NCI-H146 treated with DMSO at 0.1 percent for 48 hours (cell line): Measurements from ENCODE around the gene SHC3.
"Not testable (repeated sequence)": the region's sequence is repeated elsewhere in the genome, so short reads cannot be mapped to it uniquely, and the experiment has no call there.

Source experiments
- DNase-seq: peaks from one replicate; lab custom pipeline; 2025; ENCODE audit not compliant: unreplicated experiment; lab: John Stamatoyannopoulos, UW

Gene SHC3, protein sequence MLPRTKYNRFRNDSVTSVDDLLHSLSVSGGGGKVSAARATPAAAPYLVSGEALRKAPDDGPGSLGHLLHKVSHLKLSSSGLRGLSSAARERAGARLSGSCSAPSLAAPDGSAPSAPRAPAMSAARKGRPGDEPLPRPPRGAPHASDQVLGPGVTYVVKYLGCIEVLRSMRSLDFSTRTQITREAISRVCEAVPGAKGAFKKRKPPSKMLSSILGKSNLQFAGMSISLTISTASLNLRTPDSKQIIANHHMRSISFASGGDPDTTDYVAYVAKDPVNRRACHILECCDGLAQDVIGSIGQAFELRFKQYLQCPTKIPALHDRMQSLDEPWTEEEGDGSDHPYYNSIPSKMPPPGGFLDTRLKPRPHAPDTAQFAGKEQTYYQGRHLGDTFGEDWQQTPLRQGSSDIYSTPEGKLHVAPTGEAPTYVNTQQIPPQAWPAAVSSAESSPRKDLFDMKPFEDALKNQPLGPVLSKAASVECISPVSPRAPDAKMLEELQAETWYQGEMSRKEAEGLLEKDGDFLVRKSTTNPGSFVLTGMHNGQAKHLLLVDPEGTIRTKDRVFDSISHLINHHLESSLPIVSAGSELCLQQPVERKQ

DNA sequence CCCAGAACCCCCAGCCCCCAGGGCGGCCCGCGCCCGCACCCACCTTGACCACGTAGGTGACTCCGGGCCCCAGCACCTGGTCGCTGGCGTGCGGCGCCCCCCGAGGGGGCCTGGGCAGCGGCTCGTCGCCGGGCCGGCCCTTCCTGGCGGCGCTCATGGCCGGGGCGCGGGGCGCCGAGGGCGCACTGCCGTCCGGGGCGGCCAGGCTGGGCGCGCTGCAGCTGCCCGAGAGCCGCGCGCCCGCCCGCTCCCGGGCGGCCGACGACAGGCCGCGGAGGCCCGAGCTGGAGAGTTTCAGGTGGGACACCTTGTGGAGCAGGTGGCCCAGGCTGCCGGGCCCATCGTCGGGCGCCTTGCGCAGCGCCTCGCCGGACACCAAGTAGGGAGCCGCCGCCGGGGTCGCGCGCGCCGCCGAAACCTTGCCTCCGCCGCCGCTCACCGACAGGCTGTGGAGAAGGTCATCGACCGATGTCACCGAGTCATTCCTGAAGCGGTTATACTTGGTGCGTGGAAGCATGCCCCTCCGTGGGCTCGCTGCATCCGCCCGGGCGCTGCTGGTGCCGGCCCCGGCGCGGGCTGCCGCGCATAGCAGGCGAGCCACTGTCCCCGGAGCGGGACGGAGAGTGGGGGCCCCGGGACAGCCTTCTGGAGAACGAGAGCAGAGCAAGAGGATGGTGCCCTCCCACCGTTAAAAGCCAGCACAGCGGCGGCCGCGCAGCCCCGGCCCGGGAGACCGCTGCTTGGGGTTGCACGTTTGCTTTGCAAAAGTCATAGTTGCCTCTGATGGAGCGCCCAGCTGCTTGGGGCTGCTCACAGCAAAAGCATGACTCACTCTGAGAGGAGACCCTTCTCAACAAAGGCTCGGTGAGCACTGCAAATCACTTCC, at the start of gene SHC3:
Gene SHC3, minus strand, starts transcription at position 875 of the 886 bp plus-strand sequence. Its CDS starts 358 bp downstream, at position 517.
- no peak for DNase-seq

DNA sequence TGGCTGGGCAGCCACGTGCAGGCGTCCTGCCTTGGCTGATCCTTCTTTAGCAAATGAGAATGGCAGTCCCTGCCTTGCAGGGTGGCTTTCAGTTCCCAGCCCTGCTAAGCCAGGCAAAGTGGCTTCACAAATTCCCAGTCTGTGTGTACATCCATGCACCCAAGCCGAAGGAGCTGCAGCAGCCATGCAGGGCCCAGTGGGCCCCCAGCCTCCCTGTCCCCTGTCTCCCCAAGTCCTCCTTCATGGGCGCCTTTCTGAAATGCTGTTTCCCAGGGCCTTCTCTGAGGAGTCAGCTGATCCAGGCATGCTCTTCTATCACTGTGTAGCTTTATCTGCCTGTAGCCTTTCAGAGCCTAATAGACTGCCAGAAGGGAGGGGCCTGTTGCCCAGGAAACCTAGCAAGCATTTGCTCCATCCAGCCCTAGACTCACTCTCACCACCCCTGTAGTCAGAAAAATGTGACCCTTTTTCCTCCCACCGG, 47.4 kb upstream of the SHC3 start:
- DNase-seq, result no peak

DNA sequence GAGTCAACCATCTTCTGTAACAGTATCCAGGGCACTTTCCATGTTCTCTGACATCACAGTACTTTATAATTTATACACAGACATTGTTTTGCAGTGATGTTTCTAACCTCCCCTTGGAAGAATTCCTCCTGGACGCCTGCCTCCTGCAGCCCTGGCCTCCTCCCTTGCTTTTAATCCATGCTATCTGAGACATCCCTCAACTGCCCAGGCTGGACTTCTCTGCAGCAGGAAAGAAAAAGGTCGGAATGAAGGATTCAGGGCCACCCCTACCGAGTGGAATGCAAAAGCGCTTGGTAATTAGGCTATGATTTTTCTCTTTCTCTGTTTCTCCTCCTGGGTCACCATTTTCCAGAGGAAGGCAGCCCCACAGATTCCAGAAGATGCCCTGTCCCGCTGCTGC, 47.0 kb upstream of the SHC3 start:
- DNase-seq, result no peak

DNA sequence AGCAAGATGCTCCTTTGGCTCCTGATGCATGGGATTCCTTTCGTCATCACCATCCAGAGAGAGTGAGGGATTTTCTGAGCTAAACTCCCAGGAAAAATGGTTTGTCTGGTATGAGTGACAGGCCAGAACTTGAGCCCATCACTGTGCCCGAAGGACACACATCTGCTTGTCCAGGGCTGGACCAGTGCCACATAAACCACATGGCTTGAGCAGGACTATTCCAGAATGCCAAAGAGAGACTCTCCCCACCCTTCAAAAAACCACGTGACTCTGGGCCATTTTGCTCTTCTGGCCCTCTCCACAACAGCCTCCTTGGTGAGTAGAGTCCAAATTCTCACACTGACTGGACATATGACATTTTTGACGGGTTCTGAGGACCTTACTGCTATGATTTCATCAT, 46.4 kb upstream of the SHC3 start:
- no peak for DNase-seq

DNA sequence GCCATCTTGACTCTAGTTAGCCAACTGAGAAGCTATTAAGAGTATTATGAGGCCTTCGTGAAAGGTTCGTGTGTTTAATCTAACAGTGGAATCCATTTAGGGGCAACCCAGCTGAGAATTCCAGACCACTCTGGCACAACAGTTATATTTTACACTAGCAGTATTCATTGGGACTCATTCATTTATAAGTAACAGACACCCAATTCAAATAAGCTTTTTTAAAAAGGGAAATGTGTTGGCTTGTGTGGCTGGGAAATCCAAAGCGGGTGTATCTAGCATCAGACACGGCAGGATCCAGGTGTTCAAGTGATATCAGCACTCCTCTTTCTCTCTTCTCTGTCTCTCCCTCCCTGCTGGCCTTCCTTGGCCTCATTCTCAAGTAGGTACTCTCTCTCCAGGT, 46.0 kb upstream of the SHC3 start:
- DNase-seq, result no peak

DNA sequence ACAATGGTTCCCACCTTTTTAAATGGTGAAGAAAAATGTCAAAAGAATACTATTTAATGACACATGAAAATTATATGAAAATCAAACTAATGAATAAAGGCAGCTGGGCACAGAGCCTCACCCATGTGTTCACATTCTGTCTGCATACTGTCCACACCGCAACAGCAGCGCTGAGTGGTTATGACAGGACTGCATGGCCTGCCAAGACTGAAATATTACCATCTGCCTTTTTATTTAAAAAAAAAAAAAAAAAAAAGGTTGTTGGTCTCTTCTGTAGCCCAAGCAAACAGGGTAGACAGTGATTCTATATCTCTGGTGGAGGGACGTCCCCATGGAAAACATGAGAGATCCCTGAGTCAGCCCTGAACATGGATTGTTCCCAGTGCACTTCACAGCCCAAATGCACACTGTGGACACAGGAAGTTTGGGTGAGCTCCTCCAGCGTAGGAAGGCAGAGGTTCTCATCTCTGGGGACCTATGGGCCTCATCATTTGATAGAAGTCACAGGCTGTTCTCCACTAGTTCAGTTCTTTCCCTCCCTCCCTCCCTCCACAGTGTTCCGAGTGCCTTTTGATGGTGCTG, 44.9 kb upstream of the SHC3 start:
- no peak for DNase-seq

DNA sequence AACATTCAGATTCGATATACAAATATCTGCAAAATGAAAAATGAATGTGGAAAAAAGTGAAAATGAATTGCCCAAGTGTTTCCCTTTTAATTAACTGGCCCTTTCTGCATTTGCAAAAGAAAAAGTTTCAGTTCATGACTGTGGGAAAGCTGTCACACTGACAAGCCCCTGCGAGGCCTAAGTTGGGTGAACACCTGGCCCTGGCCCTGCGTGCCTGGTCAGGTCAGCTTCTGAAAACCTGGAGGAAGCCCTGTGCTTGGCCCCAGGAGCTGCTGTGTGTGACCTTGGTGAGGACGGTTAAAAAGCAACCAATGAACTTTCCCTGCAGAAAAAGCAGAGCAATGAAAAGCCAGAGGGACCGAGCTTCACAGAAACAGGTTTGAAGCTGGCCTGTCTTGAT, 41.0 kb upstream of the SHC3 start:
- no peak for DNase-seq

DNA sequence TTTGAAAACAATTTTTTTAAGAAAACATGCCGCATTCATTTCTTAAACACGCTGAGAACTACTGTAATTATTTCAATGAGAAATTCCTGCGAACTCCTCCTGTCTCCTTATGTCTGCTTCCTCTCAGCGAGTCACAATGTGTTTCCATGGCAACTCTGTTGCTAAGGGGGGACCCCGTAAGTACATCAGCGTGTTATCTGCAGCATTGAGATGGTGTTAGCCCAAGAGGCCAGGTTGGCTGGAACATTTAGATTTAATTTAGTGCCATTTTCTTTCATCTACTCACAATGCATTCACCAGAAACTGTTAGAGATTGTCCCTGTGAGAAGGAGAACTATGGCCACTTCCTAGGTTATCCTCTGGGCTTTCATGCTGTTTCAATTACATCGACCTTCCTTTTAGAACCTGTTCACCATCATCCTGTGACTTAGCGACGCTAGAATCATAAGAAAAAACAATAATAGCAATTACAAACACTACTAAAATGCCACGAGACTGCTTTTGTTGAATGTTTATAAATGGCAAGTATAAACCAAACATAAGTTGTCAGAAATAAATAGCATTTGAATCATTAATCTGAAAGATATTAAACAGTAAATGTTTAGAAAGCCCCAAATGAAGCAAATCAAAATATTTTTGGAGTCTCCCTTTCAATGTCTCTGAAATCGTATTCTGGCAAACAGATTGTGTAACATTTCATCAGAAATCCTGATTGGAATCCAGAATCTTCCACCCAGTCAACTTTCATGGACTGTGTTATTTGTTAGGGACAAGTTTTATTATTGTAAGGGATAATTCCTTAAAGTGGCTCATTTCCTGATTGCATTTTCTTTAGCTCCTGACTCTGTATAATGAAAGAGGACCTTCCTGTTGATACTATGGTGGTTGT, 39.7 kb upstream of the SHC3 start:
- no peak for DNase-seq

DNA sequence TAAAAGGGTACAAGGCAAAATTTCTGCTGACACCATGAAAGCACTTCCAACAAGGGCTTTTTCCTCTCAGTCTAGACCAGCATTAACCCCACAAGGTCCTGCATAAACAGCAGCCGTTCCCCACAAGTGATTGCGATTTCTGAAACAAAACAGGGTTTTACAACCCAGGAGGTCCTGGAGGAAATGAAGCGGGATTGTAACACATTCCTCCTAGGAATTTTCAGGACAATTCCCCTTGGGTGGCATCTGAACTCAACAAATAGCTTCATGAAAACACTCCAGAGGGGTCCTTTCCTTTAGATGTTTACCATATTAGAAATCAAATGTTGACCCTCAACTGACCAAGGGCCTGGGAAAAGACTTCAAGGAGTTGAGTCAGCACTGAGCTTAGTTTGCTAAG, 36.7 kb upstream of the SHC3 start:
- DNase-seq, result no peak

DNA sequence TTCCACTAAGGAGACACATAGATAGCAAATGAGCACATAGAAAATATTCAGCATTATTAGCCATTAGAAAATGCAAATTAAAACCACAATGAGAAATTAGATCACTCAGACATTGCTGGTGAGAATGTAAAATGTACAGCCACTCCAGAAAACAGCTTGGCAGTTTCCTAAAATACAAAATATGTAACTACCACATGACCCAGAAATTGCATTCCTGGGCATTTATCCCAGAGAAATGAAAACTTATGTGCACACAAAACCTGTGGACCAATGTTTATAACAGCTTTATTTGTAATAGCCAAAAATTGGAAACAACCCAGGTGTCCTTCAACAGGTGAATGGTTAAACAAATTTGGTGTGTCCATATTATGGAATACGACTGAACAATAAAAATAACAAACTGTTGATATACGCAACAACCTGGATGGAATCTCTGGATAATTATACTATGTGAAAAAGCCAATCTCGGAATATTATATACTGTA, 34.8 kb upstream of the SHC3 start:
- no peak for DNase-seq

DNA sequence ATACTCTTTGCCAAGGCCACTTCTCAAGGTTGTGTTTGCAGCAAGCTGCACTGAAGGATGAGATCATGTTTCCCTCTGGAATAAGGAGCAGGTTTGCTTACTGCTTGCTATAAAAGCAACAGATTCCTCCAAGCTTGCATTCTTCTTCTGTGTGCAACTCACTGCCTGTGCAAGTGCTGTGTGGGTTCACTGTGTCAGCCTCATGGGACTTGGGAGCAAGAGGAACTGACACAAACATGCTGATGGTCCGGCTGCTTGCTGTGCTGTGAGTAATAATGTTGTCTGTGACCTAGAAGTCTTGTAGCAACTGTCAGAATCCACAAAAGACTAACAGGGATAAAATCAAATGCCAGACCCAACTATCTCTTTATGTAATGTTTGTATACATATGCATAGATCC, 33.6 kb upstream of the SHC3 start:
- DNase-seq, result no peak

DNA sequence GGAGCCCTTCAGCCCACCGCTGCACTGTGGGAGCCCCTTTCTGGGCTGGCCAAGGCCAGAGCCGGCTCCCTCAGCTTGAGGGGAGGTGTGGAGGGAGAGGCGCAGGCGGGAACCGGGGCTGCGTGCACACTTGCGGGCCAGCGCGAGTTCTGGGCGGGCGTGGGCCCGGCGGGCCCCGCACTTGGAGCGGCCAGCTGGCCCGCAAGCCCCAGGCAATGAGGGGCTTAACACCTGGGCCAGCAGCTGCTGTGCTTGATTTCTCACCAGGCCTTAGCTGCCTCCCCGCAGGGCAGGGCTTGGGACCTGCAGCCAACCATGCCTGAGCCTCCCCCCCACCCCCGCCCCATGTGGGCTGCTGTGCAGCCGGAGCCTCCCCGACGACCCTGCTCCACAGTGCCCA, 30.7 kb upstream of the SHC3 start:
- not testable (repeated sequence) for DNase-seq

DNA sequence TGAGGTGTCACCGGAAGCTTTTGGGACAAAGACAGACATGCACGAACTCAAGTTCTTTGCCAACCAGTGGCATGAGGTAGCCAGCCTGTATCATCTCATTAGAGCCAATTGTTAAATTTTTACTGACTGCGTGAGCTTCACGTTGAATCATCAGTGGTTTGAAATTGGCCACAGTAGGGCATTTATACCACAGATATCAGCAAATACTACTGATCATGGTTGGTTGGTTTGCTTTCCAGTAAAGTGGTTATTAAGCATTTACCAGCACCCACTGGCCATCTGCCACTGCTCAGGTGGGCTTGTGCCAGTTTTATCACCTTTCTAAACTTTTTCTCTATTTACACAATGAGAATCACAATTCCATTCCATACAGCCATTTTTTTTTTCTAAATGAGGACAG, 28.4 kb upstream of the SHC3 start:
- DNase-seq, result no peak

DNA sequence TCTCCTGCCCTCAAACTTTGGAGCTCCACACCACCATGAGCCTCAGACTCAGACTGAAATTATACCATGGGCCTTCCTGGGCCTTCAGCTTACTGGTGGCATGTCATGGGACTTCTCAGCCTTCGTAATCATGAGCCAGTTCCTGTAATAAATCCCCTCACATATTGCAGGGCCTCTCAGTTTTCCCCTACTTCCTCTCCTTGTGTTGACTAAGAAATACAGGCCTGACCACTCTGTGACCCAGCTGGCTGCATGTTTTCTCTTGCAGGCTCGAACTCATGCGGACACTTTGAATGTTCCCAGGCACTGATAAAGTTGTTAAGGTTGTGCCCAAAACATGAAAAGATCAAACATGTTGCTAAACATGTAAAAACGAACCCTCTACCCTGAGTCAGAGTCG, 26.2 kb upstream of the SHC3 start:
- no peak for DNase-seq

DNA sequence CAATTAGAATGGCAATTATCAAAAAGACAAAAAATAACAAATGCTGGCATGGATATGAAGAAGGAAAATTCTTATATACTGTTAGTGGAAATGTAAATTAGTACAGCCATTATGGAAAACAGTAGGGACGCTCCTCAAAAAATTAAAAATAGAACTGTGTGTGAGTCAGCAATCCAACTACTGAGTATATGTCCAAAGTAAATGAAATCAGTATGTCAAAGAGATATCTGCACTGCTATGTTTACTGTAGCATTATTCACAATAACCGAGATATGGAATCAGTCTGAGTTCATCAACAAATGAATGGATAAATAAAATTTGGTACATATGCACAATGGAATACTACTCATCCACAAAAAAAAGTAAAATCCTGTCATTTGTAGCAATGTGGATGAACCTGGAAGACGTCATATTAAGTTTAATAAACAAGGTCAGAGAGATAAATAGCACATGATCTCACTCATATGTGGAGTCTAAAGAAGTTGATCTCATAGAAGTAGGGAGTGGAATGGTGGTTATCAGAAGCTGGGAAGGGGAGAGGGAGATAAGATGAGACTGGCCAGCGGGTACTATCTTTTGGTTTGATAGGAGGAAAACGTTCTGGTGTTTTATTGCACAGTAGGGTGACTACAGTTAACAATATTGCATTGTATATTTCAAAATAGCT, 16.6 kb upstream of the SHC3 start:
- no peak for DNase-seq

DNA sequence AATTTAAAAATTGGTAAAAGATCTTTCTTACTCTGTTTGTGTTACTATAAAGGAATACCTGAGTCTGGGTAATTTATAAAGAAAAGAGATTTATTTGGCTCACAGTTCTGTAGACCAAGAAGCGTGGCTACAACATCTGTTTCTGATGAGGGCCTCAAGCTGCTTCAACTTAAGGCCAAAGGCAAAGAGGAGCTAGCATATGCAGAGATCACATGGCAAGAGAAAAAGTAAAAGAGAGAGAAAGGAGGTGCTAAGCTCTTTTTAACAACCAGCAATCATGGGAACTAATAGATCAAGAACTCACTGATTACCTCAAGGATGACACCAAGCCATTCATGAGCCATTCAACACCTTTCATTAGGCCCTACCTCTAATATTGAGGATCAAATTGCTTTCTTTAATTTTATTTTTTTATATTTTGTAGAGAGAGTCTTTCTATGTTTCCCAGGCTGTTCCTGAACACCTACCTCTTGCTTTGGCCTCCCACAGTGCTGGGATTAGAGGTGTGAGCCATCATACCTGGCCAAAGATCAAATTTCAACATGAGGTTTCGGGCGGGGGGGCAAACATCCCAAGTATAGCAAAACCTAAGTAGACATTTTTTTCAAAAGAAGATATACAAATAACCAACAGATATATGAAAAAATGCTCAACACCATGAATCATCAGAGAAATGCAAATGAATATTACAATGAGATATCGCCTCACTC, 16.0 kb upstream of the SHC3 start:
- DNase-seq, result no peak

DNA sequence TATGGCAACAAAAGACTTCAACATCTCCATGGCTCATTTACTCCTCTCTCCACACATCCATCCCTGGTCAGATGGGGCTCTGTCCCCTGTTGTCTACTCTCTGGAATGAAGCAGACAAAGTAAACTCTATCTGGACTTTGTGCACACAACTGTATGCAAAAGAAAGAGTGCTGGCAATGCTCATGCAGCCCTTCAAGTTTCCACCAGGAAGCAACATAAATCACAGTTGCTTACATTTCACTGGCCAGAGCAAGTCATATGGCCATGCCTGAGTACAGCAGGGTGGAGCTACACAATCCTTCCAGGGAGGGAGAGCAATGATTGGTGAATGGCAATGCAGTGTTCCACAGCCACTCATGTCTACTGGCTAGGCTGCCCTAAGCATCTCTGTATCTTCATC, 12.4 kb upstream of the SHC3 start:
- DNase-seq, result no peak

DNA sequence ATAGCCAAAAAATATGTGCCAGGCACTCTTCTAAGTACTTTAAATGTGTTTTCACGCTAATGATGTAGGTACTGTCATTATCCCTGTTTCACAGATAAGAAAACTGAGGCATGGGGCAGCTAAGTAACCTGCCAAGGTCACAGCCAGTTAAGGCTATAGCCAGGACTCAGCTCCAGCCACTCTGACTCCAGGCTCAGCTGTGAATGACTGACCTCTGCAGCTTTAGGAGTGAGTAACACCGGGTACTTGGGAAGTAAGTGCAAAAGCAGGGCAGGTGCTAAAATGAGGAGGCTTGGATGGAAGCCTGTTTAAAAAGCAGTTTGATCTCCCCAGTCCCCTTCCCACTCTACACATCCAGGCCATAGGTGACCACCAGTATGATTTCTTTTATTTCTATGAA, 10.6 kb upstream of the SHC3 start:
- no peak for DNase-seq

DNA sequence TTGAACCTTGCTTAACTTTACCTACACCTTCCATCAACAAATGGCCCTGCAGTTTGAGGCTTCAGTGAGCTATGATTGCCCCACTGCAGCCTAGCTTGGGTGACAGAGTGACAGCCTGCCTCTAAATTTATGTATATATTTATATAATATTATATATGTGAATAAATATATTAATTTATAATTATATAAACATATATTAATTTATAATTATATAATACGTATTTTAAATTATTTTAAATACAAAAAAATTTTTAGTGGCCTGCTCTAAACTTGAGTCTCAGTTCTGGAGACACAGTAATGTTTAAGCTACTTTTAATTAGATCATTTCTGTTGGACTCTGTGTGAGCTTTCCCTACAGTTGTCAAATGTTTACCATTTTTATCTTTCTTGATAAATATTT, 9.3 kb upstream of the SHC3 start:
- no peak for DNase-seq
